Measurements from ENCODE around the gene ANKRD7.

Gene ANKRD7

DNA sequence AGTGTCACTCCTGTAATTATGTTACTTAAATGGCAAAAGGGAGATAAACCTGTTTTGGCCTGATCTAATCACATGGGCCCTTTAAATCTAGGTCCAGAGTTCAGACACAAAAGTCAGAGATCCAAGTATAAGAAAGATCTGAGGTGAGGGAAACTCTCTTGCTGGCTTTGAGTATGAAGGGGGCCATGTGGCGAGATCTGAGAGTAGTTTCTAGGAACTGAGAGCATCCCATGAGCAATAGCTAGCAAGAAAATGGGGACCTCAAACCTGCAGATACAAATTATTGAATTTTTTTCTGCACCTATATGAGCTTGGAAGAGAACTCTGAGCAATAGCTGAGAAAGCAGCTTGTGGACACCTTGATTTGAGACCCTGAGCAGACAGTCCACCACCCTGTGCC lies 27.6 kb downstream of the ANKRD7 start:
- no peak overlapping the region for H3K4me3 ChIP-seq (ENCODE audit: low read depth in 1 of 2, low read length in 2 of 2)
- H3K27me3 ChIP-seq (ENCODE audit: insufficient read depth, low read length, poor library complexity), result no peaks in the 10 kb centered on the region
- no peak overlapping the region for H3K4me2 ChIP-seq (ENCODE audit: insufficient read depth, low read length)
- no peaks in the 10 kb centered on the region for H4K20me1 ChIP-seq (ENCODE audit: insufficient read depth, low read length)
- H3K27ac ChIP-seq (ENCODE audit: low read length), result no peak overlapping the region
- no peak overlapping the region for H2AFZ ChIP-seq (ENCODE audit: low read depth, low read length)
- H3K9me3 ChIP-seq (ENCODE audit: insufficient read depth, low read length, severe bottlenecking), result no peaks in the 10 kb centered on the region
- no peak overlapping the region for H3K9ac ChIP-seq (ENCODE audit: low read depth, low read length)
- H3K36me3 ChIP-seq (ENCODE audit: insufficient read depth, low read length), result no peaks in the 10 kb centered on the region
- TF ChIP-seq, protein P1, sequence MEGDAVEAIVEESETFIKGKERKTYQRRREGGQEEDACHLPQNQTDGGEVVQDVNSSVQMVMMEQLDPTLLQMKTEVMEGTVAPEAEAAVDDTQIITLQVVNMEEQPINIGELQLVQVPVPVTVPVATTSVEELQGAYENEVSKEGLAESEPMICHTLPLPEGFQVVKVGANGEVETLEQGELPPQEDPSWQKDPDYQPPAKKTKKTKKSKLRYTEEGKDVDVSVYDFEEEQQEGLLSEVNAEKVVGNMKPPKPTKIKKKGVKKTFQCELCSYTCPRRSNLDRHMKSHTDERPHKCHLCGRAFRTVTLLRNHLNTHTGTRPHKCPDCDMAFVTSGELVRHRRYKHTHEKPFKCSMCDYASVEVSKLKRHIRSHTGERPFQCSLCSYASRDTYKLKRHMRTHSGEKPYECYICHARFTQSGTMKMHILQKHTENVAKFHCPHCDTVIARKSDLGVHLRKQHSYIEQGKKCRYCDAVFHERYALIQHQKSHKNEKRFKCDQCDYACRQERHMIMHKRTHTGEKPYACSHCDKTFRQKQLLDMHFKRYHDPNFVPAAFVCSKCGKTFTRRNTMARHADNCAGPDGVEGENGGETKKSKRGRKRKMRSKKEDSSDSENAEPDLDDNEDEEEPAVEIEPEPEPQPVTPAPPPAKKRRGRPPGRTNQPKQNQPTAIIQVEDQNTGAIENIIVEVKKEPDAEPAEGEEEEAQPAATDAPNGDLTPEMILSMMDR (IDR thresholded peaks at IDR 0.05; ENCODE audit: borderline replicate concordance, extremely low read depth, low read length, poor library complexity, severe bottlenecking), result no peak
- TF ChIP-seq EZH2 (IDR thresholded peaks at IDR 0.05; ENCODE audit: borderline replicate concordance, low read depth, low read length, severe bottlenecking), result no peak
- ATAC-seq (ENCODE audit: insufficient read depth, low read depth) (no peak), DNase-seq (no peak)
- H3K4me1 ChIP-seq (ENCODE audit: insufficient read depth, low read length), result no peaks in the 10 kb centered on the region
- H3K79me2 ChIP-seq (ENCODE audit: insufficient read depth, low read length), result no peaks in the 10 kb centered on the region

DNA sequence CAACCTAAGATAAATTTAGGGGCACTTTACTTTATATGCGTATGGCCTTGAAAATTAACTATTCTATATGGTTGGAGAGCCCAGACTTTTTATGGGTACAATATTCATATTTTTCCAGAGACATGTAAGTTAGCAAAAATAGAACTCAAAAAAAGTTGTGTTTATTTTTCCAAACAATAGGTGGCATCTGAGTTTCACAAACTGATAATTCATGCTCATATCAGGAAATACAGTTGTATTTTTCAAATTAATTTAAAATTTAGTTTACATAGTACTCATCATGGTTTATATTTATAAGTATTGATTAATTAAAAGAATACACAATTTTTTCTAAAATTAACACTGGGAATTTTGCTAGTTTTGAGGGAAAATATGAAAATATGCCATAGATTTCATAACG lies 34.6 kb downstream of the ANKRD7 start:
- H3K36me3 ChIP-seq (ENCODE audit: insufficient read depth, low read length), result no peaks in the 10 kb centered on the region
- no peak overlapping the region; the same call in 1 of the 2 replicates for H3K27ac ChIP-seq (ENCODE audit: low read length)
- no peak overlapping the region for H3K4me2 ChIP-seq (ENCODE audit: insufficient read depth, low read length)
- H2AFZ ChIP-seq (ENCODE audit: low read depth, low read length), result no peak overlapping the region
- H4K20me1 ChIP-seq (ENCODE audit: insufficient read depth, low read length), result no peaks in the 10 kb centered on the region
- no peaks in the 10 kb centered on the region for H3K27me3 ChIP-seq (ENCODE audit: insufficient read depth, low read length, poor library complexity)
- H3K4me1 ChIP-seq (ENCODE audit: insufficient read depth, low read length), result peaks cover 16% of the 10 kb centered on the region
- no peaks in the 10 kb centered on the region for H3K9me3 ChIP-seq (ENCODE audit: insufficient read depth, low read length, severe bottlenecking)
- no peak overlapping the region for H3K4me3 ChIP-seq (ENCODE audit: low read depth in 1 of 2, low read length in 2 of 2)
- DNase-seq (no peak), ATAC-seq (ENCODE audit: insufficient read depth, low read depth) (peak; percentile 48; the same call in 1 of the 3 replicates)
- H3K79me2 ChIP-seq (ENCODE audit: insufficient read depth, low read length), result no peaks in the 10 kb centered on the region
- no peak for TF ChIP-seq EZH2 (IDR thresholded peaks at IDR 0.05; ENCODE audit: borderline replicate concordance, low read depth, low read length, severe bottlenecking)
- TF ChIP-seq, protein P1 (IDR thresholded peaks at IDR 0.05; ENCODE audit: borderline replicate concordance, extremely low read depth, low read length, poor library complexity, severe bottlenecking), result peak; percentile 58
- no peak overlapping the region for H3K9ac ChIP-seq (ENCODE audit: low read depth, low read length)

DNA sequence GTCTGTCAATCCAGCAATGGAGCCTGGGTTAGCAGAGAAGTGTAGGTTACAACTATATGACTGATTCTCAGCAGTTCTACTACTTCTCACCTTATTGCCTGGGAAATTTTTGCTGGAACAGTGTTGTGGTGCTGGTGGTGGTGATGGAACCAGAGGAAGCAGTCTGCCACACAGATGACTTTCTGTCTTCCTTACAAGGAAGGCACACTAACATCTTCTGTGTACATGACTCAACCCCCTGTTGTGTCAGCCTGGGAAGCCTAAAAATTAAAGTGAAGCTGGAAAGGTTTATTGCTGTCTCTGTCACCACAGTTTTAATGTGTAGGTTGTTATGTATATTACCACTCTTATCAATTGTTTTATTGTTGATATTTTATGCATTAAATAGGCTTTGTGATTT lies 40.3 kb downstream of the ANKRD7 start:
- H2AFZ ChIP-seq (ENCODE audit: low read depth, low read length), result peak overlapping the region; percentile 21; the same call in 1 of the 2 replicates
- peak overlapping the region; percentile 45 for H3K27ac ChIP-seq (ENCODE audit: low read length)
- no peak overlapping the region for H3K4me3 ChIP-seq (ENCODE audit: low read depth in 1 of 2, low read length in 2 of 2)
- peak; percentile 70 for ATAC-seq (ENCODE audit: insufficient read depth, low read depth)
- no peaks in the 10 kb centered on the region for H3K79me2 ChIP-seq (ENCODE audit: insufficient read depth, low read length)
- no peaks in the 10 kb centered on the region for H3K27me3 ChIP-seq (ENCODE audit: insufficient read depth, low read length, poor library complexity)
- no peaks in the 10 kb centered on the region for H3K36me3 ChIP-seq (ENCODE audit: insufficient read depth, low read length)
- H3K4me1 ChIP-seq (ENCODE audit: insufficient read depth, low read length), result peaks cover 22% of the 10 kb centered on the region
- TF ChIP-seq EZH2 (IDR thresholded peaks at IDR 0.05; ENCODE audit: borderline replicate concordance, low read depth, low read length, severe bottlenecking), result no peak
- TF ChIP-seq, protein P1 (IDR thresholded peaks at IDR 0.05; ENCODE audit: borderline replicate concordance, extremely low read depth, low read length, poor library complexity, severe bottlenecking), result no peak
- no peak overlapping the region for H3K4me2 ChIP-seq (ENCODE audit: insufficient read depth, low read length)
- no peak overlapping the region for H3K9ac ChIP-seq (ENCODE audit: low read depth, low read length)
- no peaks in the 10 kb centered on the region for H3K9me3 ChIP-seq (ENCODE audit: insufficient read depth, low read length, severe bottlenecking)
- DNase-seq, result no peak
- no peaks in the 10 kb centered on the region for H4K20me1 ChIP-seq (ENCODE audit: insufficient read depth, low read length)

Measured in DND-41 (cell line).